Regular cardiac myocyte (primary cell): Measurements from ENCODE around the gene LGALS7B. TPM values are rescaled to one million over a fixed set of nuclear protein-coding genes. Genes with fewer than 3 reads are reported as not detected.

ENCODE experiments used
- total RNA-seq: library from RNA; depleted of rRNA; stranded (reverse); fragments of >200 nt; gene quantifications from 2 replicates; pipeline ENCODE4 v1.2.3, GENCODE V29; 2014

LGALS7B gene
- total RNA-seq: not detected in 2 replicates

DNA sequence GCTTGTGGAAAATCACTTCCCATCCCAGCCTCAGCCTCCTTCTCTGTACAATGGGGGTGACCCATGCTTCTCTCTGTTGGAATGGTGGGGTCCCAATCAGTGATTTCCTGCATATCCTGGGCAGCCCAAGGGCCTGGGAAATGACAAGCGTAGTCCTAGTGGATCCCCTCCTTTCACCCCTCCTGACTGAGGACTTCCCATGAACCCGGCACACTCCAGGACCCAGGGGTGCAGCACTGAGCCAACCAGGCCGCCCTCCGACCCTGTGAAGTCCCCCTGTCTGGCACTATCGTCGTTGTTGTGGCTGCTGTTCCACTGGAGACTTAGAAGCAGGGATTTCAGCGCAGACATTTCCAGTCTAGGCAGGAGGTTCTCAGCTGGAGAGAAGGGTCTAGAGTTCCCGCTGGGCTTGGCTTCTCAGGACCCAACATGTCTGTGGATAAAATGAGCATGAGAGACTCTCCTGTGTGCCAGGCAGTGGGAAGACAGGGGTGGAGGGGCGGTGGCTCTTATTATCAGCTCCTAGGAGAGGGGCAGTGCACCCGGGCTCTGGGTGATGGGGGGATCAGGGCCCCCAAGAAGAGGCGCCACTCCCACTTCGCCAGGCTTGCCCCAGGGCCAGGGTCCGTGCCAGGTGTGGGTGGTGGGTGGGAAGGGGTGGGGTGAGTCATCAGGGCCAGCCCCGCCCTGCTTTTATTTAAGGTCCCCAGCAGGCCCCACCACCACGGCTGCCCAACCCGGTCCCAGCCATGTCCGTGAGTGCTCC, at the start of gene LGALS7B:
TSS of gene LGALS7B (plus strand) at position 723 of the 766 bp plus-strand sequence. CDS start at position 750, 27 bp downstream.

DNA sequence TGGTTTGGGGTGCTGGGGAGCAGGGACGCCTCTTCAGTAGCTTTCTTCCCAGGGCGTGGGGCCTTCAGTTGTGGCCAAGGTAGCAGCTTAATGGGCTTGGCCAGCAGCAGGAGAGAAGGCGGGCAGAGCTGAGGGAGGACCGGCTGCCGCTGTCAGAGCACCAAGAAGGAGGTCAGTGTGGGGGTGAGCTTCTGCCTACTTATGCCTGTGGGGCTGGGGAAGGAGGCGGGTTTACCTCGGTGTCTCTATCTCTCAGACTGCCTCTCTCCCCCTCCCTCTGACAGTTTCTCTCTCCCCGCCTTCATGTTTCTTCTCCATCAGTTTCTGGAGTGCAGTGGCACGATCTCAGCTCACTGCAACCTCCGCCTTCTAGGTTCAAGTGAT, 44.7 kb upstream of the LGALS7B start, which contains the start of gene CAPN12:
TSS of gene CAPN12 (minus strand) at position 177 of the 384 bp plus-strand sequence. CDS start 309 bp downstream, outside the sequence.

DNA sequence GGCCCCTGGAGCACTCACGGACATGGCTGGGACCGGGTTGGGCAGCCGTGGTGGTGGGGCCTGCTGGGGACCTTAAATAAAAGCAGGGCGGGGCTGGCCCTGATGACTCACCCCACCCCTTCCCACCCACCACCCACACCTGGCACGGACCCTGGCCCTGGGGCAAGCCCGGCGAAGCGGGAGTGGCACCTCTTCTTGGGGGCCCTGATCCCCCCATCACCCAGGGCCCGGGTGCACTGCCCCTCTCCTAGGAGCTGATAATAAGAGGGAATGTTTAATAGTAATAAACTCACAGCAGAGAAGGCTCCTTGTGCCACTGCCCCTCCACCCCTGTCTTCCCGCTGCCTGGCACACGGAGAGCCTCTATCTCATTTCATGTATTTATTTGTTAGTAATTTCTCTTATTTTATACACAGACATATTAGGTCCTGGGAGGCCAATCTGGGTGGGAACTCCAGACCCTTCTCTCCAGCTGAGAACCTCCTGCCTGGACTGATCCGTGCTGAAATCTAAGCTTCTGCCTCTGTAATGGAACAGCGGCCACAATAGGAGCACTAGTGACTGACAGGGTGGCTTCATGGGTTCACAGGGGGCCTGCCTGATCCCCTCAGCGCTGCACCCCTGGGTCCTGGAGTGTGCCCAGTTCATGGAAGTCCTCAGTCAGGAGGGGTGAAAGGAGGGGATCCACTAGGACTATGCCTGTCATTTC, 15.4 kb upstream of the LGALS7B start, which contains the start of gene LGALS7:
TSS of gene LGALS7 (minus strand) at position 49 of the 709 bp plus-strand sequence. CDS start at position 24, 25 bp downstream.

DNA sequence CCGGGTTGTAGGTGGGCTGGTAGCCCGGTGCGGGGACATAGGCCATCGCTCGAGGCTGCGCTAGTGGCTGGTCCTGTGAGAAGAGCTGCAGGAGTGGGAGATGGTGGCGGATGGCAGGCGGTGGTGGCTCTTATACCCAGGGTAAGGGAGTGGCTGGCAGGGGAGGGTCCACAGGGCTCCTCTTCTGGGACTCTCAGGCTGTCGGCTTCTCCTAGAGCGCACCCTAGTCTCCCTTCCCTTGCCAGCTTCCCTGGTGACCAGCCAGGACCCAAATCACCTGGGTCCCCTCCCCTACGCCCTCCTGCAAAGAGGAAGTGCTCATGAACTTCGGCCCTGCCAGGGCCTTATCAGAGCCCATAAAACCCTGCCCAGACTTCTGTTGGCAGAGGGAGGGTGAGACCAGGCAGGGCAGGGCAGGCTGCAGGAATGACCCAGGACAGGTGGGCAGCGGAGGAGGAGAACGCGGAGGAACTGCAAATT, 23.9 kb downstream of the LGALS7B start, which contains the start of gene LGALS4:
TSS of gene LGALS4 (minus strand) at position 105 of the 480 bp plus-strand sequence. CDS start at position 46, 59 bp downstream.

Other genes with a start within 250 kb of the LGALS7B start
- 0.19 and 0.85 TPM in 2 replicates for gene MAP4K1, start 171.2 kb upstream of the LGALS7B start, total RNA-seq
- 277 and 490 TPM in 2 replicates for gene EIF3K, start 170.0 kb upstream of the LGALS7B start, total RNA-seq
- gene ACTN4, start 141.6 kb upstream of the LGALS7B start, total RNA-seq: 226 and 336 TPM in 2 replicates
- 0.28 TPM in 1 of 2 replicates, not detected in the other for gene CAPN12, start 44.7 kb upstream of the LGALS7B start, total RNA-seq
- gene LGALS7, start 15.7 kb upstream of the LGALS7B start, total RNA-seq: not detected in 2 replicates
- gene LGALS4, start 23.7 kb downstream of the LGALS7B start, total RNA-seq: under 0.01 TPM in 1 of 2 replicates, not detected in the other
- 12.4 and 14.6 TPM in 2 replicates for gene ECH1, start 42.6 kb downstream of the LGALS7B start, total RNA-seq
- gene HNRNPL, start 60.8 kb downstream of the LGALS7B start, total RNA-seq: 167 and 308 TPM in 2 replicates
- 2.7 and 3.1 TPM in 2 replicates for gene RINL, start 89.1 kb downstream of the LGALS7B start, total RNA-seq
- 45.8 and 54.4 TPM in 2 replicates for gene SIRT2, start 110.4 kb downstream of the LGALS7B start, total RNA-seq
- 9.9 and 15.7 TPM in 2 replicates for gene NFKBIB, start 110.8 kb downstream of the LGALS7B start, total RNA-seq
- 0.28 TPM in 1 of 2 replicates, not detected in the other for gene CCER2, start 123.0 kb downstream of the LGALS7B start, total RNA-seq
- gene SARS2, start 141.6 kb downstream of the LGALS7B start, total RNA-seq: 8.7 and 13.0 TPM in 2 replicates
- gene MRPS12, start 141.7 kb downstream of the LGALS7B start, total RNA-seq: 20.9 and 47.7 TPM in 2 replicates
- 20.6 and 24.0 TPM in 2 replicates for gene FBXO17, start 186.5 kb downstream of the LGALS7B start, total RNA-seq
- gene FBXO27, start 243.3 kb downstream of the LGALS7B start, total RNA-seq: 1.7 and 3.4 TPM in 2 replicates